Adrenal gland (tissue), 12 donors: Measurements from ENCODE around the gene RPS15. TPM values are rescaled to one million over a fixed set of nuclear protein-coding genes. Genes with fewer than 3 reads are reported as not detected.
A peak's percentile ranks its signal among the peaks of the same experiment; 100 is the strongest.

ENCODE experiments used
- DNase-seq, 7 donors: peaks; one replicate each; pipeline ENCODE4 v3.0.0-alpha.2; 2019 to 2020
- H3K27ac ChIP-seq, 5 donors: fragments of 200-600 bp; sonication (generic) in 4 of 5; 1 replicate in 3 of 5; 2 replicates in 2 of 5; pipeline versions ENCODE4 v1.5.1 to v1.8.0; 2016 to 2020; ENCODE audit warnings: mild to moderate bottlenecking in 1 of 5
- H3K27me3 ChIP-seq: fragments of 200-600 bp; 2 replicates; pipeline ENCODE4 v1.8.0; 2021
- H3K36me3 ChIP-seq, 2 donors: fragments of 200-600 bp; replicated peaks in 1 of 2; 1 replicate in 1 of 2; 2 replicates in 1 of 2; pipeline versions ENCODE4 v1.5.1 to v1.8.0; 2018 to 2022
- H3K4me1 ChIP-seq, 2 donors: fragments of 200-600 bp; replicated peaks in 1 of 2; 1 replicate in 1 of 2; 2 replicates in 1 of 2; pipeline versions ENCODE4 v1.5.1 to v1.8.0; 2018 to 2021
- H3K4me3 ChIP-seq, 4 donors: fragments of 200-600 bp; sonication (generic) in 3 of 4; one replicate each; pipeline ENCODE4 v1.5.1; 2016 to 2018
- H3K9me3 ChIP-seq, 3 donors: fragments of 200-600 bp; sonication (generic) in 1 of 3; replicated peaks in 1 of 3; 1 replicate in 2 of 3; 2 replicates in 1 of 3; pipeline versions ENCODE4 v1.5.1 to v1.8.0; 2016 to 2021
- CTCF ChIP-seq, 6 experiments: fragments of 450-650 bp in 4 of 6; fragments of 200-600 bp in 2 of 6; sonication (generic) in 1 of 6; IDR thresholded peaks; 1 replicate in 5 of 6; 2 replicates in 1 of 6; pipeline versions ENCODE4 v1.5.1 to v1.8.0; 2016 to 2021; ENCODE audit warnings: antibody characterized with exemption in 6 of 6, mild to moderate bottlenecking in 2 of 6, moderate library complexity in 1 of 6
- POLR2A ChIP-seq, 2 donors: fragments of 450-650 bp; IDR thresholded peaks; one replicate each; pipeline ENCODE4 v1.6.1; 2017; ENCODE audit warnings: antibody characterized with exemption in 2 of 2, mild to moderate bottlenecking in 2 of 2, moderate library complexity in 1 of 2
- WGBS, 4 donors: extraction: QIAGEN DNeasy Blood & Tissue Kit in 2 of 4; methylation state at CpG; one replicate each; pipeline versions ENCODE4 v1.1.5 to v1.1.7; 2013 to 2017; 5-methylcytosine and 5-hydroxymethylcytosine counted together
- intact Hi-C, 2 donors: fragments of 100-400 bp; cut with DNase I; formaldehyde crosslinking; loops; one replicate each; pipeline versions ENCODE4 v1.14.1 to v1.15.0; 2022 to 2023
- polyA plus RNA-seq, 3 donors: library from polyadenylated mRNA; stranded (reverse); fragments of 200-250 nt in 2 of 3; fragments of 350-450 nt in 1 of 3; fragmentation: Illumina TruSeq in 1 of 3; extraction: RNeasy Lipid Tissue Mini Kit (QIAGEN cat#74804) in 1 of 3; gene quantifications; one replicate each; pipeline ENCODE4 v1.2.3, GENCODE V29; 2013 to 2014
- total RNA-seq, 9 donors: library from RNA; depleted of rRNA in 4 of 9; stranded (reverse); fragments of >200 nt in 4 of 9; fragments of 120-200 nt in 1 of 9; fragmentation: NEBNext Ultra II Directional in 1 of 9; extraction: Animal tissue kit (Norgen Biotek cat#: 25700) in 1 of 9; gene quantifications; one replicate each; pipeline versions ENCODE4 v1.1.0 to v1.2.4, GENCODE V29; 2013 to 2023
- donor health status: healthy with polysubstance abuse.
- donor health status: Bipolar disorder and iron deficiency.
- donor health status: DM: yes; HTN: yes; CAD: no.
- donor health status: DM: no; HTN: no; CAD: no.
- donor health status: DM: no; HTN: no; CAD: no.
- donor health status: DM: yes; HTN: yes; CAD: no.

Gene RPS15
- total and polyA plus RNA-seq, 12 donors: 471 to 4,071 (median 1,829) TPM

DNA sequence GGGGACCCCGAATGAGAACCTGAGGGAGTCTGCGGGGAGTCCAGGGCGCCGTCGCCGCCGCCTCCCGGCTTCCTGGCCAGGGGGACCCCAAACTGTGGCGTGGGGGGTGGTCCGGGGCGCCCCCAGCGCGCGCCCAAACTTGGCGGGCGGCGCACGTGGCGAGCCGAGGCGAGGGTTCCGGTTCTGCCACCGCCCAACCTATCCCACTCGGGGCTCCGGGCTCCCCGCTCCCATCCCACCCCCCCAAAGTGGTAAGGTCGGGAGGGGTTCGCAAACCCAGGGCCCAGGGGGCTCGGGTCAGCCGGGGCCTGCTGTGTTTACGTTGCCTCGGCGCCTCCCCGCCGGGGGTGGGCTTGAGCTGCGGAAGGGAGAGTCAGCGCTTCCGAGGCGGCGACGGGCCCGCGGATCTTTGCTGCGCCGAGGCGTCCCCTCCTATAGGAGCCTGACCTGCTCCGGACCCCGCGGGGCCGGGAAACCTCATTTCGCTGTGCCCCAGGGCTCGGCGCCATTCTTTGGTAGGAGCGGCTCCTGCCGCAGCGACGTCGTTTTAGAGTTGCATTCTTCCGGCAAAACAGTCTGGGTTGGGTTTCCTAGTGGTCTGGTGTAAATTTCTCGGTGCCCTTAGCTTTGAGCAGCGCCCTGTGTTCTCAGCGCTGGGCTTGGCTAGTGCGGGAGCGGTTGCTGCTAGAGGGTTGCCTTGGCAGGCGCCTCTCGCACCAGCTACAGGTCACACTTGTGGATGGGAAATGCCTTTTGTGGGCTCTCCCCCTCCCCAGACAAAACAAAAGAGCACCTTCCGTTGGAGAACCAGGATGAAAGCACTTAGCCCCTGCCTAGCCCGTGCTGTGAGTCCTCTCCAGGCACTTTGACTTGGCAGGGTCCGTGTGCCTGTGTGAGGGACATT lies 29.6 kb upstream of the RPS15 start:
- H3K36me3 ChIP-seq: peaks cover 0 to 11% of the 10 kb centered on the region in 2 donors
- H3K4me1 ChIP-seq: peaks cover 28 to 43% of the 10 kb centered on the region in 2 donors
- H3K4me3 ChIP-seq: peak overlapping the region; percentile 40 to 99 (median 78)
- no peaks in the 10 kb centered on the region for H3K9me3 ChIP-seq
- DNase-seq: peak in 6 of 7 donors; percentile 52 to 78 (median 68)
- peak overlapping the region; percentile 40 to 99 (median 94) for H3K27ac ChIP-seq
- WGBS, 4 donors: 0 to 1% (median 0%) methylated on average over 3 to 69 of the region's 69 CpGs
- TF ChIP-seq CTCF (IDR thresholded peaks at IDR 0.05) (no peak), POLR2A (IDR thresholded peaks at IDR 0.05) (peak; percentile 16 to 78)
- intact Hi-C loops: no loop called here
- H3K27me3 ChIP-seq: no peaks in the 10 kb centered on the region

GRCh38 chr19:1409204-1410005 lies 28.8 kb upstream of the RPS15 start:
- Histone ChIP-seq H3K27me3 (no peaks in the 10 kb centered on the region), H3K4me1 (peaks cover 28 to 43% of the 10 kb centered on the region in 2 donors), H3K36me3 (peaks cover 0 to 12% of the 10 kb centered on the region in 2 donors), H3K9me3 (no peaks in the 10 kb centered on the region), H3K27ac (peak overlapping the region; percentile 40 to 99 (median 94)), H3K4me3 (peak overlapping the region in 3 of 4 donors; percentile 13 to 99 (median 79))
- no peak for TF ChIP-seq POLR2A (IDR thresholded peaks at IDR 0.05)
- TF ChIP-seq CTCF (IDR thresholded peaks at IDR 0.05): no peak
- peak in 1 of 7 donors; percentile 54 for DNase-seq
- intact Hi-C loops: no loop called here
- 26 to 100% (median 43%) methylated on average over 1 to 33 of the region's 33 CpGs for WGBS, 4 donors

DNA sequence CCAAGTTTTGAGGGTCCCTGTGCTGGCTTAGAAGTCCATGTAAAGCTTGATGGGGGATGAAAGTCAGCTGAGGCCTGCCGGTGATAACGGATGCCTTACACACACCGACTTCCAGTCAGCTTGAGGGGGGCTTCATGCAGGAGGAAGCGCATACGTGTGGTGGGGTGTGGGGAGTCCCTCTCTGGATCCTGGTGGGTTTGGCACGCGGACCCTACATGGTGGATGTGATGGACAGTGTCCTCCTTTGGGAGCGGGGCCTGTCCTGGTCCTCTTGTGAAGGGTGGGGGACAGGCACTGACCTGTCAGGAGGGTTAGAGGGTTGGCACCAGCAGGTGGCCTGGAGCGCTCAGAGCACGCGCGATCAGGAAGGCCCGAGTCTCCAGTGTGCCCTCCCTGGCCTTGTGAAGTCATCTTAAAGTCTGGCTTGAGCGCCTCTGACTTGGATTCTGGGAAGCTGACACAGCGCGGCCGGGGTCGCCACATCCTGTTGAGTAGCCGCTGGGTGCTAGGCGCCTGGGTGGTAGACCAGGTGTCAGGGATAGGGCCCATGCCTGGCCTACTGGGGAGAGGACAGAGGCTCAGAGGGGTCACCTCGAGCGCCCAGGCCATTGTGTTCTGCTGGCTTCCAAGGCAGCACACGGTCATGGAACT lies 27.9 kb upstream of the RPS15 start:
- Histone ChIP-seq H3K27ac (peak overlapping the region in 4 of 5 donors; percentile 62 to 99 (median 94)), H3K9me3 (no peaks in the 10 kb centered on the region), H3K4me3 (peak overlapping the region in 1 of 4 donors; percentile 99), H3K36me3 (peaks cover 0 to 12% of the 10 kb centered on the region in 2 donors), H3K27me3 (no peaks in the 10 kb centered on the region), H3K4me1 (peaks cover 34 to 48% of the 10 kb centered on the region in 2 donors)
- TF ChIP-seq POLR2A (IDR thresholded peaks at IDR 0.05): no peak
- TF ChIP-seq CTCF (IDR thresholded peaks at IDR 0.05): no peak
- WGBS, 4 donors: 46 to 64% (median 54%) methylated on average over 5 to 23 of the region's 23 CpGs
- intact Hi-C loops: no loop called here
- peak in 5 of 7 donors; percentile 58 to 78 (median 63) for DNase-seq
